ENCODE results near the gene GRXCR1. TPM values are rescaled to one million over a fixed set of nuclear protein-coding genes. Genes with fewer than 3 reads are reported as not detected.

Gene GRXCR1
- polyA plus RNA-seq (ENCODE audit: insufficient read depth in 1 of 5, insufficient read length in 5 of 5, low replicate concordance in 1 of 5), result not detected
- long read RNA-seq, donor 1, result 0 reads
- long read RNA-seq, donor 2, result 0 reads
- long read RNA-seq, donor 3, result 0 reads
- long read RNA-seq, donor 4, result 0 reads
- long read RNA-seq, donor 5, result 0 reads
- long read RNA-seq, donor 6, result 0 reads
- long read RNA-seq, donor 7, result 0 reads
- long read RNA-seq, donor 8, result 0 reads

DNA sequence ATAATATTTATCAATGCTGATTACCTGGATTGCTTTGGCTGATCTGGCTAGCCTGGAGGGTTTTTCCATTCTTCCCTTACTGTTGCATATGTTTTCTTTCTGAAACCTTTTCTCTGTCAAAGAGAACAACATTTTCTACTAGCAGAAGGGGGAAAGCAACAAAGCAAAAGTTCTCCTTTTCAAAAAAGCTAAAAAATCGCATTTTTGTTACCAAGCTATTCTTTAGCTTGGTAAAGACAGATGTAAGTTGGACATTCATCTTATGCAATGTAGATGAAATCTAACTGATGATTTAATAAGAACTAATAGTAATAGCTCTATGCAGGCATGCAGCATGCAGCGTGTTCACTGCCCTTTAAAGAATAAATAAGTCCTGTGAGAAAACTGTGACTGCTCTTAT is at the start of gene GRXCR1:
Gene GRXCR1 (plus strand): TSS at position 301 of the 400 bp plus-strand sequence. CDS start 554 bp downstream, outside the sequence.
- no peak for DNase-seq

- no peak for DNase-seq
These were observed 48.8 kb upstream of the GRXCR1 start for GRCh38 chr4:42843694-42844093.

GRCh38 chr4:42844422-42845070 is 48.0 kb upstream of the GRXCR1 start:
- DNase-seq, result no peak

GRCh38 chr4:42845586-42845985 is 46.9 kb upstream of the GRXCR1 start:
- no peak for DNase-seq

DNA sequence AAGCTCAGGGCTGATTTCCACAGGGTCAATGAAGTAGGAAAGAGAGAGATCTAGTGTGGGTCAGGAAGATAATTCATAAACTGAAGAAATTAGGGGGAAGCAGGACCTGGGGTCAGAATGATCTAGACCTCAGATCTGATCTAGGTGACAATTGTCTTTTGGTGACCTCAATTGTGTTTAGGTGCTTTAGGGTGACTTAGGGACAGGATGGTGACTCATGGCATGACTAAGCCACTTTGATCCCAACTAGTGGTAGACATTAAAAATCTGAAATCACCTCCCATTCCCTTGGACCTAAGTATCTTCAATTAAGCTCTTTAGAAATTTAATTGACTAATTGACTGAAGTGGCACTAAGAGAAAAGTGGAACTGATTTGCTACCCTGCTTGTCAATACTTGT is 36.7 kb upstream of the GRXCR1 start:
- DNase-seq, result no peak

DNA sequence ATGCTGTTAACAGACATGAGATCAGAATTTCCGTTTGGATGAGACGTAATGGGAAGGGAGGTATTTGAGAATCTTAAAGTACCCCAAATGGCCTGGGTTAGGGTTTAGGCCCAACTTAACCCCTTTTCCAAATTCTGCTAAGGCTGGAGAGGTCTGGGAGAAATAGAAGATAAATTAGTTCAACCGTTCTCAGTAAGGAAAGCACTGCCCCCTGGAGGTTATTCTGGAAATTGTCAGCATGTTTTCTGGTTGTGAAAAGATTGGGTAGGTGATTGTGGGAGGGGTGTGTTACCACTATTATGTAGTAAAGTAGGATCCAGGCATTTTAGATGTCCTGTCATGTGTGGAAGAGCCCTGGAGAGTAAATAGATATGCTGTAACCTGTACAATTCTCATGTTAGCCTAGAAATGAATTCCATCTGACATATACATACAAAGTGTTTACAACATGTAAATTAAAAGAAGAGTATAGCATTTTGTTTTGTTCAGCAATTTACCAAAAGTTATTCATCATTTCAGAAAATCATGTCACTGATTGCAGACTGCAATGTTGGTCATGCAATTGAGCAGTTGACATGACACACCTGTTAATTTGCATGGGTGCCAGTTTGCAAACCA is 26.8 kb upstream of the GRXCR1 start:
- DNase-seq, result peak in 1 of 2 donors; percentile 23

- no peak for DNase-seq
These were observed 21.3 kb upstream of the GRXCR1 start for GRCh38 chr4:42871261-42871660.

DNA sequence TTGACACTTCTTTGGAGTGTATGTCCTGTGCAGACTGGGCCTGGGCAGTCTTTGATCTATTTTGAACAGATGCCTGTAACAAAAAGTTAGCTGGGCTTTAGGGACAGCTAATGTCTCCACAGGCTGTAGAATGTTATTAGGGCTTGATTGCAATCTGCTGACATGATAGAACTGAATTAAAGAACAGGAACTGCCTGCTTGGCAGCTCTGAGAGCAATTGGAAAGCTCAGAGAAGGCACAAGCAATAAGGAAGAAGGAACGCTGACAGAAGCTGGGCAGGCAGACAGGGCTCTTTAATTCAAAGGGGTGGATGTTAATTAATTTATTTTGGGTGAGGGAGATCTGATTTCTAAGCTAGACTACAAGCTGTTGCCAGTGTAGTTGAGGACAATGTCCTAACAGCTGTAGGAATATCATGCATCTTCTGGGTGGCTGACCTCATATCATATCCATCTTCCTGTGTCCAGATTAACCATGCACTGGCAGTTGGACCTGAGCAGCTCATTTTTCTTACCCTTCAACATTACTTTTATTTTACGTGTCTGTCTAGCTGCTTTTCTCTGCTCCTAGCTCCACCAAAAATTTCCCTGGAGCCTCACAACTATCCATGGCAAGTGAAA is 20.7 kb upstream of the GRXCR1 start:
- no peak for DNase-seq

DNA sequence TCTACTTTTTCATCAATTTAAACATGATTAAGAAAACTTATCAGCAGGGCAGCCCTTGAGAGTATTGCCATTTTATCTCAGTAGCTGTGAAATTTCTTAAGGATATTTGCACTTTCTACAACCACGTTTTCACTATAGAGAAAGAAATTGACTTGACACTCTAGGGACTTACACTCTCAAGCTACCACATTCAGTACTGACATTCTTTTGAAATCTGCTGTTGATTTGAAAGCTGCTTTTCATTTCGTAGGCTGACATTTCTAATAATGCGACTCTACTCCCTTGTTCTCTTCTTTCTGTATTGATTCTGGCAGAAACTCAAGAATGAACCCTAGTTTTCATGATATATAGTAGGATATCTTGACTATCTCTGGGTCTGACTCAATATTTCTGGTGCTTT is 13.7 kb upstream of the GRXCR1 start:
- DNase-seq, result no peak

GRCh38 chr4:42881253-42881652 is 11.3 kb upstream of the GRXCR1 start:
- DNase-seq, result no peak

DNA sequence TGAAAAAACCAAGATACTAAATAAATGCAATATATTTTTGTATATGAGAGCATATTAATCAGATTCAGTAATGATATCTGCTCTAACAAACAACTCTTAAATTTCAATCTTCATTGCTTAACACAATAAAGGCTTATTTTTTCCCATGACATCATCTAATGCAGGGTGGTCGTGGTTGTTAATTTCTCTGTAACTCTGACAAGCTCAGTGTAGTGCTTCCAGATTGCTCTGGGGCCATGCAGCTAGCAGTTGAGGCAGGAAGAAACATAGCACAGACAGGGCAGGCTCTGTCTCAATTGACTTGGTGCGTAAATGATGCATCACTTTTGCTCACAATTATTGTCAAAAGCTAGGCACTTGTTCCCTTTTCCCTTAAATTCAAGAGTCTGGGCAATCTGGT is 869 bp upstream of the GRXCR1 start:
- DNase-seq, result no peak

GRCh38 chr4:42895452-42895851 is 2.9 kb downstream of the GRXCR1 start:
- no peak for DNase-seq

DNA sequence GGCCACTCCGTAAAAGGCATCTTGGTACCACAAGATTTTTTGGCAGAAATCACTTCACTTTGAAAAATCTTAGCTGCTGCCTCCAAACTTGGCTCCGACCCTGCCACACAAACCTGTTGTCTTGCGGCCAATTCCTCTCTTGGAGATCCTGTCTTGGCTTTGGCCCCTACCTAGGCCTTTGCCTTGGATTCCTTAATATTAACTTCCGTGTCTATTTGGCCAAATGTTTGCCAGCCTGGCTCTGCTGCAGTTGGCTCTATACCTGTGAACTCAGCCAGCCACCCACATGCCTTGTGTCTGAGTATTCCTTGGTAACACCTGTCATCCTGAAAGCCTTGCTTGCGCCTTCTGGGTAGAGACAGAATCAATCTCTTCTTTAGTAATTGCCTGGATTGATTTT is 12.5 kb downstream of the GRXCR1 start:
- no peak for DNase-seq

GRCh38 chr4:42905591-42905990 is 13.1 kb downstream of the GRXCR1 start:
- DNase-seq, result no peak

- no peak for DNase-seq
These were observed 13.8 kb downstream of the GRXCR1 start for GRCh38 chr4:42906341-42906740.

GRCh38 chr4:42906891-42907759 is 14.6 kb downstream of the GRXCR1 start:
- DNase-seq, result no peak

DNA sequence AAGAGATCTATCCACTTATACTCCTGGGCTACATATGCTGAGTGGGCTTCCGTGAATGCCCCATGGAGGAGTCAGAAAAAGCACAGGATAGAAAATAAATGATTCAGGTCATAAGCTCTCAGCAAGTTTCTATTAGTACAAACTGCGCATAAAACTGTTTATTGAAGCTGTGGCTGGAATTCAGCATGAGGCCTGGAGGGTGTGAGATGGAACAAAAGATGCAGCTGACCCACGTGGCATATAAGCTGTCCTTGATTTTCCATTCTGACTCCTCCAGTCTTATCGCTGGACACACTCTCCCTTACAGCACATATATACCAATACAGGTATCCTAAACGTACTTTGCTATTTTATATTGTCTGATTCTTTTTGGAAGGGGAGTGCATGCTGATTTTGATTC is 17.9 kb downstream of the GRXCR1 start:
- DNase-seq, result no peak

- no peak for DNase-seq
These were observed 22.4 kb downstream of the GRXCR1 start for GRCh38 chr4:42914937-42915336.

DNA sequence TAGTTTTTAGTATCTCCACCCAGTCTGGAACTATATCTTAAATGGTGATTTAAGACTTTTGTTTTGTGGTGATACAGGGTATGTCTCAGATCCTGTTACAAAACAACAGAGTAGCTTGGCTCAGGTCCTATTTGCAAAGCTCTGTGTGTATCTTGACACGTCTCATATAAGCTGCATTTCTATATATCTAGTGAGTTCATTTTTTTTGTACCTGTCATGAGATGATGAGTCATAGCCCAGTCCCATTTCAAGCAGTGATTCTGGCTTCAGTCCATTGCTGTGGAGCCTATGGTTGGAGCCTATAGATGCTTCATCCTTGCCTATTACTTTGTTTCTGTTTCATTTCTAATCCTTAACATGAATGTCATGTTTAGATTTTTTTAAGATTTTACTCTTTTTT is 23.0 kb downstream of the GRXCR1 start:
- no peak for DNase-seq

DNA sequence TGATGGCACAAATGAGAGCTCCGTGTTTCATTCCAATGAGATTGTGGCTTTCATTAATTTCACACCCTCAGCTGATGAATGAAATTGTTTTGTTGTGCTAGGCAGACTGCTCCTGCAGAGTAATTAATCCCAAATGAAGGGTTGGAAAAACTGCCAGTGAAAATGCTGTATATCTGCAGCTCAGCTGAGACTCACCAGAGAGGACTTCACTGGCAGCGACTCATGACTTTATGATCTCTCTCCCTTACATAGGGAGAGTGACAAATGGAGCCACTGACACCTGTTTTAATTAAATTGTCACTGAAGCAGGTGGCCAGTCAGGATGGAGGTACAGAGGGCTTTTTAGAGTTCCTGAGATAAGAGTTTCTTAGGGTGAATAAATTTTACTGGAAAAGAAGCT is 24.8 kb downstream of the GRXCR1 start:
- DNase-seq, result no peak

DNA sequence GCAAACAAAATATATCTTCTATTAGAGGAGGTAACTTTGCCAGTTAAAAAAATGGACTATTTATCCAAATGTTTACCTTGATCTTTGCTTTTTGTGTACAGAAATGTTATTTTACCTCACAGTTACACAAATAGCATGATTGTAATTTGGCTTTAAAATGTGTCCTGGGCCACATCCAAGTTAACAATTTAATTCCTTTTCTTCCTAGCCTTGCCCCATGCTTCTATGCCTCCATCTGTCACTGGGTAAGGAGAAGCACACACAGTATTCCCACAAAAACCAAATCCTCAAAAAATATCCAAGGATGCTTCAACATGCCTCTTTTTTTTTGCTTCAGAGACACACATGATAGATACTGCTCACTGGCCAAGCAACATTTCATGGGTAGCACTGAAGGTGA is 30.9 kb downstream of the GRXCR1 start:
- DNase-seq, result no peak

GRCh38 chr4:42925921-42926320 is 33.4 kb downstream of the GRXCR1 start:
- peak; percentile 1 to 16 for DNase-seq

Measured in right lung (tissue), 10 donors.